GM08714 (cell line): Measurements from ENCODE around the gene IGF1R.

Experiments
- H3K4me3 ChIP-seq: fragments of 200-500 bp; sonication (Bioruptor generic); 2 replicates; pipeline ENCODE4 v1.5.1; 2014; ENCODE audit warnings: mild to moderate bottlenecking, low read length, inconsistent platforms
- ZNF274 ChIP-seq: IDR thresholded peaks from 2 replicates; pipeline ENCODE4 v1.6.1; 2012; ENCODE audit warnings: mild to moderate bottlenecking, low read depth, low read length

Gene IGF1R

DNA sequence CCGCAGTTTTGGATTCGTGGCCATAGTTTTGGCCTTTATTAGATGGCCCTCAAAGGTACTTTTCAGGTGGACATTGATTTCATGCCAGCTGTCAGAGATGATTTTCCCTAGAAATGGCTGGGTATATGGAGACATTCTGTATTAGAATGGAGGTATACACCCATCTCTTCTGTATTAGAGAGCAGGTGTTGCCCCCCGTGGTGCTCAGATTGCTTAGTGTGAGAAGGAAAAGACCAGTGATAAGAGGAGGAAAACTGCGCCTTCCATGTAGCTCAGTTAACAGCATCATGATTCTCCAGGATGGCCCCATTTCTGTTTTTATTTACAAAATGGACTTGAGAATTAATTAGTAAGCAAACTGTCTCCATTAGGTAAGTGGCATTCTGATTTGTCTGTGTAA is 145.9 kb downstream of the IGF1R start:
- H3K4me3 ChIP-seq: no peak overlapping the region
- no peak for TF ChIP-seq ZNF274

DNA sequence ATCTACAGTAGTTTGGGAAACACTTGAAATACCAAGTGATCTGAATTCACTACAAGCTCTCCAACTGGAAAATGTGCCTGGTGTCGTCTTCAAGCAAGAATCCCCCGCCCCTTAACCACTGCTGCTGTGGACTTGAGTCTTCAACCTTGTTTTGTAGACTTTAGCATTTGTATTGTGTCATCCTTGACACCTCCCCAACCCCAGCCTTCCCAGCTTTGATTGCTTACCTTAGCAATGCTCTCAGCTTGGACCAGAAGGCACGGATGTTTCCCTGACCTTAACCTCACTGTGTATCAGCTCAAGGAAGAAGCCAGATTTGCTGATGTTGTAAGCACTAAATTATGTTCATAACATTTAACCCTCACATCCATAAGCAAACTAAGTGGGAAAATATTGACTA is 146.4 kb downstream of the IGF1R start:
- no peak for TF ChIP-seq ZNF274
- no peak overlapping the region for H3K4me3 ChIP-seq

DNA sequence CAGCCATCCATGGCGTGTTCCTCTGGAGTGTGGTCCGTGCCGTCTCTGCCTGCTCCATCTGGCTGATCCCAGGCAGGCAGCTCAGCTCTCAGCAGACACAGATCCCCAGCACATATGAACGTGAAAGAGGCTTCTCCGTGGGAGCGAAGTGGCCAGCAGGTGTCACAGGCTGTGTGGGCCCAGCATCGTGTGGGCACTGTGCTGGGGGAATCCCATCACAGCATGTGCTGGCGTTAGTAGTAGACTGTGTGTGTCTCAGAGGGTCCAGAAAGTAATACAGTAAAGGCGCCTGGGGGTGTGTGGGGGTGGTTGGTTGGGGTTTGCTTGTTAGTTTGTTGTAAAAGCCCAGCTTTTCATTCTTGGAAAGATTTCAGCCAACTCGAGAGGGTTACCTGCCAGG is 147.6 kb downstream of the IGF1R start:
- no peak overlapping the region for H3K4me3 ChIP-seq
- TF ChIP-seq ZNF274: no peak

DNA sequence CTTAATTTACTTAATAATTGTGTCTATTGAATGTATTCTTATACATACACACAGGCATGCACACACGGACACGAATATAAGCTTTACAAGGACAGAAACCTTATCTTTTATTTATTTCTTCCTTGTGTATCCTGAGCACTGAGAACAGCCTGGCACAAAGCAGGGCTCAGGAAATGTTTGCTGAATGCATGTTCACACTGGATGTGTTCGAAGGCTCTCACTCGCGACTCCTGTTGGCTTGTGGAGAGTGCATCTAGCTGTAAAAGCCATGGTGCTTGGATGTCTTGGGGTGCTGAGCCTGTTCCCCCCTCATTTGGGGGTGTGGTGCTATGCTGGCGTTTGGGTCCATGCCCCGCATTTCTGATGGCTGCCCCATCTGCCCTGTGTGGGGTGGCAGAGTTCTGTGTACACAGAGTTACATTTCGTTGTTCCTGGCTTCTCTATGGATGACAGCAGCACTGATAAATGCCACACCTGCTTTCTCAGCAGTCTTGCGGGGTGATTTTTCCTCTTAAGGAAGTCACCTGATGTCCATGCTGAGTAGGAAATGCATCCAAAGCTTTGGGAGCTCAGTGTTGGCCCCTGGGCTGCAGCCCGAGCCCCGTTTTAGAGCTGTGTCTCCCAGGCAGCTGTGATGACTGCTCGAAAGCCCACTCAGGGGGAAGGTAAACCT is 148.5 kb downstream of the IGF1R start:
- H3K4me3 ChIP-seq: no peak overlapping the region
- no peak for TF ChIP-seq ZNF274

DNA sequence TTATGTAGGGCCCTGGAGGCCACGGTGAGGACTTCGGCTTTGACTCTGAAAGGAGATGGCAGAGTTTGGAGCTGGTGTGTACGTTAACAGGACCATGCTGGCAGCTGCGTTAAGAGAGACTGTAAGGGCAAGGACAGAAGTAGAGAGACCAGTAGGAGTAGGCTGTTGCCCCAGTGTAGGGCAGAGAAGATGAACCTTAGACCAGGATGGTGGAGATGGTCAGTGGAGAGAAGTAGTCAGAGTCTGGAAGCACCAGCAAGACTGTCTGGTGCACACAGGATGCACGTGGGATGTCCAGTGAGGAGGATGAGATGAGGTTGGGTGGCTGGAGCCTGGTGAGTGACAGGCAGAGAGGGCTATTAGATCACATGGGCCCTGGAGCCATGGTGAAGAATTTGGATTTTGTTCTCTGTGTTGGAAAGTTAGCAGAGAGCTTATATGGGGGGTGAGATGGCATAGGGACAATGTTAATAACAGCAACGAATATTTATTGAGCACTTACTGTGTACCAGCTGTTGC is 150.1 kb downstream of the IGF1R start:
- no peak for TF ChIP-seq ZNF274
- no peak overlapping the region for H3K4me3 ChIP-seq

DNA sequence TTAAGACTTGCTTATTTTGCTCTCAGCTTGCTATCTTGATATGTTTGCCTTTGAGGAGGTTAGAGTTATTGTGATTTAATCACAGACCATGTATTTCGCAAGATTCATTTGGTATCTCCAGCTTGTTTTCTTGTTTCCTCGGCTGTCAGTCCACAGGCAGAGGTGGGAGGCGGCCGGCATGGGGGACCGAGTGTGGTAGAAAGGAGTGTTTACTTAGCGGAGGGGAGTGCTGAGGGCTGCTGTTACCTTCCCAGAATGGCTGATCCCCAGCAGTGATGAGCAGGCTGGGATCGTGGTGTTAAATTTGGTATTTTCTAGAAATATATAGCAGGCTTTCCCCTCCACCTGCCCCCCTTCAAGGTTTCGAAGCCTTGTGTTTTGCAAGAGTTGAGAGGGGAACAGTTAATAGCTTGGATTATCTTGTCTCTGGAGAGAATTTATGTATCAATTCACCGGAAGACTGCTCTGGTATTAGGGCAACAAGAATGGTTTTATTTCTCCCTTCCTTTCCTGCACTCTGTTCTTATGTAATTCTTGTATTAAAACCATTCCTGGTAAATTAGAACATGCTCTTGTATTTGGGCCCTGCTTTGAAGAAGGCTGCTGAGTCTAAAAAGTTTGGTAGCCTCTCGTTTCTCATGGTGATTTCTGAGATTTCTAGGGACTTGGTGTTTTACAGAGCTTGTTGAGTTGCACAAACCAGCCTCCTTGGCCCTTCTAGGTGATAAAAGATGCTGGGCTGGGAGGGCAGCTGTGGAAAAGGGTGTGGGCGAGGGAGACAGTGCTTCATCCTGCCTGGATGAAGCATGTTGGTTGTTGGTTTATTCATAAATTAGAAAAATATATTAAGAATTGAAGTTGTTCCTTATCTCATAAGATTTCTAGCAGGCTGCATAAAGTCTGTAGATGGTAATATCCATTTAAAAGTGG is 151.4 kb downstream of the IGF1R start:
- no peak overlapping the region for H3K4me3 ChIP-seq
- no peak for TF ChIP-seq ZNF274

DNA sequence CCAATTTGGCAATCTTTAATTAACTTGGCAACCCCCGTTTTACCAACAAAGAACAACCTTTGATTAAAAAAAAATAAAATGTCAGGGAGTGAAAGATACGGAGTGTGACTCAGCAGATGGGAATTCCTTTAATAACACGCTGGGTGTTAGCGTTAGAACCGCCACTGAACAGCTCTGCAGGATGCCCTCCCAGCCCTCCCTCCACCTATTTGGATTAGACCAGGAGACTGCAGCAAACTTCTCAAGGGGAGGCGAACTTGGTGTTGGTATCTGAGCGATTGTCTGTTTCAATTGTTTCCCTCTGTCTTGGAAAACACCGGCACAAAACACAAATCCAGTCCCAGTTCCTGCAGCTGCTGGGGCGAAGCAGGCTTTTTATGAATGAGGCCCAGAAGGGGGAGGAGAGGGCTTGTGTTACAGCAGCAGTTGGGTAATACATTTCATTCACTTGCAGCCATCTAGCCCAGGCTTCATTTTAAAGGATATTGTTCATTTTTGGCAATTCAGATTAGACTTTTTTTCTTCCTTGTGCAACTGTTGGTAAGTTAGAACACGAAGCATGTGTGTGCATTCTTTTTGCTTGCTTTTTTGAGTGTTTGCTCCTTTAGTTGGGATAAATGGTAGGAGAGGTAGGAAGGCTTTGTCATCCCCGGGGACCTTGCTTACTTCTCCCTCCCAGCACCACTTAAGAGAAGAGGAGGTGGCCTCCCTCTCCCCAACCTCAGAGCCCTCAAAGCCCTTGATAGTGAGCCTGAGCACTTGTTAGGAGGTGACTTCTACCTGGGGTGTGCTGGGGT is 152.3 kb downstream of the IGF1R start:
- no peak for TF ChIP-seq ZNF274
- H3K4me3 ChIP-seq: no peak overlapping the region

DNA sequence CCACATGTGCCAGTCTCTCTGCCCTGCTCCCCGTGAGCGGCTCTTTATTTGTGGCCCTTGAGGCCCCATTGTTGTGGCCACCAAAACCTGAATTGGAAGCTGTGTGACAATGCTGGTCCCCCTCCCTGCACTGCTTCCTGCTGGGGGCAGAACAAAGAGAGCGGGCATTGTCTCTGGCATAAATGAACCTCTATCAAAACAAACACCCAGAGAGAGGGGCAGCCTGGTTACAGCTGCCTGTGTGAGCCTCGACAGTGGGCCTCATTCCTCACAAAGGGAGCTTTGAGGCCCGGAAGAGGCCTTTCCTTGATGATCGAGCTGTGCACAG is 152.9 kb downstream of the IGF1R start:
- no peak for TF ChIP-seq ZNF274

DNA sequence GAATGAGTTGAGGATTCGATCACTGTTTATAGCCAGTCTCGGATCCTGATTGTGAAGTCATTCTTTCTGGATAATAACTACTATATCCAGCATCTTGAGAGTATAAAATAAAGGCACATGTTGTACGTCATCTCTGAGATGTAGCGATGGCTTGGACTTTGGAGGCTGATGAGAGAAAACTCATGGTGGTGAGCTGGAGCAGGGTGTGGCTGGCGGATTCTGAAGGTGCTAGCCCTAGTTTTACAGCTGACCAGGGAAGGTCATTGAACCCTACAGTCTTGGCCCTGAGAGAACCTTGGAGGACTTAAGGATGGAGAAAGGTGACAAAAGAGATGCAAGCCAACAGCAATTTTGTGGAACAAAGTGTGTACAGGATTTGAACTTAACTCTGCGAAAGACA is 153.8 kb downstream of the IGF1R start:
- H3K4me3 ChIP-seq: no peak overlapping the region
- no peak for TF ChIP-seq ZNF274

More for the DNA sequence above, 152.9 kb downstream of the IGF1R start:
- H3K4me3 ChIP-seq: no peak overlapping the region

DNA sequence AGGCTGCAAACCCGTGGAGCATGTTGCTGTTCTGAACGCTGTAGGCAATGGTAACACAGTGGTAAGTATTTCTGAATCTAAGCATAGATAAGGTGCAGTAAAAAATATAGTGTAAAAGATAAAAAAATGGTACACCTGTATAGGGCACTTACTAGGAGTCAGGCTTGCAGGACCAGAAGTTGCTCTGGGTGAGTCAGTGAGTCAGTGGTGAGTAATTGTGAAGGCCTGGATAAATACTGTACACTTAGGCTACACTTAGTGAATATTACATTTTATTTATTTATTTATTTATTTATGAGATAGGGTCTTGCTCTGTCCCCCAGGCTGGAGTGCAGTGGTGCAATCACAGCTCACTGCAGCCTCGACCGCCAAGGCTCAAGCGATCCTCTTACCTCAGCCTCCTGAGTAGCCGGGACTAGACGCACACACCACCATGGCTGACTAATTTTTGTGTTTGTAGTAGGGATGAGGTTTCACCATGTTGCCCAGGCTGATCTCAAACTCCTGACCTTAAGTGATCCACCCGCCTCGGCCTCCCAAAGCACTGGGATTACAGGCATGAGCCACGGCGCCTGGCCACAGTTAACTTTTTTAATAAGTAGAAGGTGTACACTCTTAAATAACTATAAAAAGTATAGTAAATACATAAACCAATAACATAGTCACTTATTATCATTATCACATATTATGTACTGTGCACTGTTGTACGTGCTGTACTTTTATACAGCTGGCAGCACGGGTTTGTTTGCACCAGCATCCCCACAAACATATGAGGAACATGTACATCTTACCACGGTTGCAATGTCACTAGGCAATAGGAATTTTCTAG is 155.1 kb downstream of the IGF1R start:
- no peak overlapping the region for H3K4me3 ChIP-seq
- TF ChIP-seq ZNF274: no peak

DNA sequence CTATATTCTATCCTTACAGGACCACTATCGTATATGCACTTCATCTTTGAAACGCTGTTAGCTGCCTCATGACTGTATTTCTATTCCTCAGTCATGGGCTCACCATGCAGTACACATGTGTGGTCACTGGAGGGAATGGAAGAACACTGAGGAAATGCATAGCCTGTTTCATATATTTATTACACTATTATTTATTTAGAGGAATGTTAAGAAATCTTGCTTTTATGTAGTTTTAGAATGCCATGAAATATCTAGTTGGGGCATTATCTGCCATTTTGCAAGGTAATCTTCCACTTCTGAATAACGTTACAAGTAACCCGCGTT is 155.7 kb downstream of the IGF1R start:
- TF ChIP-seq ZNF274: no peak

DNA sequence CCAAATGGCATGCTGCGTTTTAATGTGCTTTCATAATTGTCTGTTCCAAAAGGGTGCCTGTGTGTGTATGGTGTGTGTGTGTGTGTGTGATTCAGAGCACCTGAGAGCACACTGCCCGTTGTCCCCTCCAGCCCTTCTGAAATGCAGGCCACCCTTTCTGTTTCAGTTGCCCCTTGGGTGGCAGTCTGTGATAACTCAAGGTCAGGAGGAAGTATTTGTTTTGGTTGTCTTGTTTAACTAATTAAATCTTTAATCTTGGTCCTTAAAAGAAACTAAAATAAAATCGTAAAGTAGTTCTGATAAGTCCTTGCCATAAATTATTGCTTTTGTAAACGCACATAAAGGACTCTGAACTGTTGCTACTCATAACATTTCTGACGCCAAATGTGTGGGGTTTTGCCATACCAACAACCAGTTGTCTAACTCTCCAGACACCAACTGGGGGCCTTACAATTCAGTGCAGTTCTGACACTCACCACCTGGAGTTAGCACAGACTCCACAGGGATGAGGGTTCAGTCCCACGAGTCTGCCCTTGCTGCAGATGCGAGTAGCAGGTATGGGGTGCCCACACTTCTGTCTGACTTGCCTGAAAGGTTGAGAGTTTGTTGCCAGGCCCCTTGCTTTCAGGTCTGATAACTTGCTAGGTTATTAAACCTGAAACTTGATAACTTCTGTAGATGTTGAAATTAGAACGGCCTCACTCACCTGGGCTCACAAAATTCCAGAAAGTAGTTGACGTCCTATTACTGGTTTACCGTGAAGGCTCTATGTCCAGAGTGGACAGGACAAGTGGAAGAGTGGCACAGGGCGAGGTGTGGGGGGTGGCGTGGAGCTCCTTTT is 157.3 kb downstream of the IGF1R start:
- H3K4me3 ChIP-seq: no peak overlapping the region
- TF ChIP-seq ZNF274: no peak

More for the DNA sequence above, 155.7 kb downstream of the IGF1R start:
- no peak overlapping the region for H3K4me3 ChIP-seq

DNA sequence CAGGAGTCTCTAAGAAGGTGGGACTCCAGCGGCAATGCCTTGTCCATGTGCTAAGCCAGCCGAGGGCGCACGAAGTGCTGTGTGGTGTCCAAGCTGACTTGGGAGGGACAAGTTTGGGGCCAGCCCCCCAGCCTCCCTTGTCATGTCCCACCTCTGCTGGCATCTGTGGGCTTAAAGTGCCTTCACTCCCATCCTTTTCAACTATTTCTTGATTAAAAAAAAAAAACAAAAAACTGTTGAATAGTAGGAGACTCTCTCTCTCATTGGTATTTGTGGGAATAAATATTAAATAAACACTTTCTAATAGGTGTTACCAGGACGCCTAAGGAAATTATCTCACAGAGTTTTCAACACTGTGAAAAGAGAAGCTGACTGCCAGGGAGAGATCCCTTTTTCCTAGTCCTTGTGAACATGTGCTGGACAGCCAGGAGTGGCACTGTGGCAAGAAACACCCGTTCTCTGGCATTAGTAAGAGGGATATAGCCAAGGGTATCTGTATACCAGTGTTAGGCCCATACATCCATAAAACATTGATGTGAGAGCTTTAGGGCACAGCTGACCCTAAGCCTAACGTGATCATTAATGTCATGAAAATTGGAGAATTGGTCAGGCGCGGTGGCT is 158.0 kb downstream of the IGF1R start:
- TF ChIP-seq ZNF274: no peak
- H3K4me3 ChIP-seq: no peak overlapping the region
